Psoas muscle (tissue), 8 donors: ENCODE measurements around the gene ARL16. TPM values are rescaled to one million over a fixed set of nuclear protein-coding genes. Genes with fewer than 3 reads are reported as not detected.

ENCODE experiments used
- ATAC-seq, 4 donors: fragments of 200-7000 bp; cut with Tn5 transposase; one replicate each; pipeline ENCODE4 v1.9.1; 2020; ENCODE audit warnings: moderate library complexity in 3 of 4, mild to moderate bottlenecking in 2 of 4
- DNase-seq, 2 donors: peaks; one replicate each; pipeline ENCODE4 v3.0.0-alpha.2; 2020
- H3K27ac ChIP-seq: fragments of 200-600 bp; one replicate; pipeline ENCODE4 v1.8.0; 2022
- H3K27me3 ChIP-seq, 3 donors: fragments of 200-600 bp in 1 of 3; one replicate each; pipeline versions ENCODE4 v1.6.1 to v1.8.0; 2013 to 2022; ENCODE audit warnings: low read length in 2 of 3, mild to moderate bottlenecking in 2 of 3, moderate library complexity in 1 of 3; ENCODE audit not compliant: insufficient read depth in 3 of 3
- H3K36me3 ChIP-seq, 2 donors: fragments of 200-600 bp in 1 of 2; one replicate each; pipeline versions ENCODE4 v1.6.1 to v1.8.0; 2013 to 2022; ENCODE audit warnings: low read depth in 1 of 2, mild to moderate bottlenecking in 1 of 2, moderate library complexity in 1 of 2; ENCODE audit not compliant: insufficient read depth in 1 of 2
- H3K4me1 ChIP-seq: fragments of 200-600 bp; one replicate; pipeline ENCODE4 v1.8.0; 2022
- H3K4me3 ChIP-seq: fragments of 200-600 bp; one replicate; pipeline ENCODE4 v1.8.0; 2022; ENCODE audit warnings: mild to moderate bottlenecking
- H3K9me3 ChIP-seq: fragments of 200-600 bp; one replicate; pipeline ENCODE4 v1.8.0; 2022
- WGBS, 3 donors: extraction: QIAGEN DNeasy Blood & Tissue Kit; methylation state at CpG; one replicate each; pipeline versions ENCODE4 v1.1.6 to v1.1.7; 2013; 5-methylcytosine and 5-hydroxymethylcytosine counted together
- intact Hi-C, 2 donors: fragments of 100-400 bp; cut with DNase I; formaldehyde crosslinking; loops; one replicate each; pipeline versions ENCODE4 v1.11.0 to v1.14.2; 2022
- polyA plus RNA-seq, 3 donors: library from polyadenylated mRNA; stranded (reverse); fragments of 200-250 nt; gene quantifications; one replicate each; pipeline ENCODE4 v1.2.3, GENCODE V29; 2013
- total RNA-seq, 4 donors: library from RNA; stranded (reverse); fragmentation: NEBNext Ultra II Directional in 2 of 4; extraction: Animal tissue kit (Norgen Biotek cat#: 25700) in 2 of 4; gene quantifications; one replicate each; pipeline versions ENCODE4 v1.2.1 to v1.2.4, GENCODE V29; 2021 to 2023
- TF ChIP-seq, protein P1 (sequence below): fragments of 200-600 bp; IDR thresholded peaks from one replicate; pipeline ENCODE4 v1.8.0; 2022; ENCODE audit warnings: antibody characterized with exemption
- donor health status: healthy with polysubstance abuse.
- donor health status: DM: no; HTN: no; CAD: no; lungs with moderate emphysema.
- donor health status: Bipolar disorder and iron deficiency.
- donor health status: healthy.
- donor health status: DM: yes; HTN: yes; CAD: no.
- donor health status: DM: no; HTN: no; CAD: no.
- donor health status: DM: no; HTN: no; CAD: no.
- donor health status: DM: yes; HTN: yes; CAD: no.

The ARL16 gene
- total and polyA plus RNA-seq, 7 donors, result 7.8 to 29.3 (median 15.6) TPM

DNA sequence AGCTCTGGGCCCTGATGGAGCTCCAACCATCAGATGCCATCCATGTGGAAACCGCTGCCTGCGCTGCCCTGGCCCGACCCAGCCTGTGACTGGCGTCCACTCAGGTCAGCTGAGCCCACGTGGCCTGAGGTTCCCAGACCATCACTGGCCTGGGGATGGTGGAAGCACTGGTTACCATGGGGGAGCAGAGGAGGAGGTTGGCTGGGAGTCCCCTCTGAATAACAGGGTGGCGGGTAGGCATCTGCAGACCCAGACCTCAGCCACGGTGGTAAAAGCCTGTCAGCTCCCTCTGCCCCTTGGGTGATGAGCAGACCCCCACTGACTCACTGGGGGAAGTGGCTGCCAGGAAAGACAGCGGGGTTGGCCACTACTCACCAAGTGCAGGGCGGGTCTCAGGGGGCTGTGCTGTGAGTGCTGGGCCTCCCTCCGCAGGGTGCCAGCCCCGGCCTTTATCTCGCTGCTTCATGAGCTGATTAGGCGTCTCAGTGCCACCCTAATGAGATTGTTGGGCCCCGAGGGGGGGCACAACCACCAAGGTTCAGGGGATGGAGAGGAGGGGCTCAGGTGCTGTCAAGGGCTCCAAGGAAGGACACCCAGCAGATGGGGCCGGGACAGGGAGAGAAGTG is 27.4 kb downstream of the ARL16 start, which contains the start of gene PDE6G:
TSS of gene PDE6G (minus strand) at position 425 of the 626 bp plus-strand sequence. CDS start 3,237 bp downstream, outside the sequence.
- H3K4me1 ChIP-seq, result peaks cover 4% of the 10 kb centered on the region
- no peak within 1 kb of the TSS for H3K27ac ChIP-seq
- H3K9me3 ChIP-seq, result no peaks in the 10 kb centered on the region
- peaks cover 0 to 4% (median 2%) of the 10 kb centered on the region in 3 donors for H3K27me3 ChIP-seq
- intact Hi-C loops, result no loop called here
- H3K4me3 ChIP-seq, result no peak within 1 kb of the TSS
- TF ChIP-seq, protein P1, sequence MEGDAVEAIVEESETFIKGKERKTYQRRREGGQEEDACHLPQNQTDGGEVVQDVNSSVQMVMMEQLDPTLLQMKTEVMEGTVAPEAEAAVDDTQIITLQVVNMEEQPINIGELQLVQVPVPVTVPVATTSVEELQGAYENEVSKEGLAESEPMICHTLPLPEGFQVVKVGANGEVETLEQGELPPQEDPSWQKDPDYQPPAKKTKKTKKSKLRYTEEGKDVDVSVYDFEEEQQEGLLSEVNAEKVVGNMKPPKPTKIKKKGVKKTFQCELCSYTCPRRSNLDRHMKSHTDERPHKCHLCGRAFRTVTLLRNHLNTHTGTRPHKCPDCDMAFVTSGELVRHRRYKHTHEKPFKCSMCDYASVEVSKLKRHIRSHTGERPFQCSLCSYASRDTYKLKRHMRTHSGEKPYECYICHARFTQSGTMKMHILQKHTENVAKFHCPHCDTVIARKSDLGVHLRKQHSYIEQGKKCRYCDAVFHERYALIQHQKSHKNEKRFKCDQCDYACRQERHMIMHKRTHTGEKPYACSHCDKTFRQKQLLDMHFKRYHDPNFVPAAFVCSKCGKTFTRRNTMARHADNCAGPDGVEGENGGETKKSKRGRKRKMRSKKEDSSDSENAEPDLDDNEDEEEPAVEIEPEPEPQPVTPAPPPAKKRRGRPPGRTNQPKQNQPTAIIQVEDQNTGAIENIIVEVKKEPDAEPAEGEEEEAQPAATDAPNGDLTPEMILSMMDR, result no peak
- no peaks in the 10 kb centered on the region for H3K36me3 ChIP-seq
- ATAC-seq, result no peak
- DNase-seq, result no peak
- 78 to 84% (median 82%) methylated on average over 15 of the region's 15 CpGs for WGBS, 3 donors

- ATAC-seq, result no peak
Measured at GRCh38 chr17:81655378-81656117, 28.0 kb downstream of the ARL16 start.

GRCh38 chr17:81652906-81653771 is 30.5 kb downstream of the ARL16 start:
- peak in 1 of 4 donors; percentile 20 for ATAC-seq
- H3K9me3 ChIP-seq, result no peaks in the 10 kb centered on the region
- no peaks in the 10 kb centered on the region for H3K36me3 ChIP-seq
- H3K27me3 ChIP-seq, result peaks cover 0 to 30% (median 12%) of the 10 kb centered on the region in 3 donors
- TF ChIP-seq, protein P1, result no peak
- H3K4me3 ChIP-seq, result peak overlapping the region; percentile 25
- H3K27ac ChIP-seq, result no peak overlapping the region
- WGBS, 3 donors, result 34 to 46% (median 40%) methylated on average over 22 to 27 of the region's 27 CpGs
- intact Hi-C loops, result no loop called here
- DNase-seq, result no peak
- H3K4me1 ChIP-seq, result peaks cover 4% of the 10 kb centered on the region

More at GRCh38 chr17:81655378-81656117, 28.0 kb downstream of the ARL16 start:
- no peak overlapping the region for H3K27ac ChIP-seq
- peaks cover 0 to 8% (median 2%) of the 10 kb centered on the region in 3 donors for H3K27me3 ChIP-seq
- DNase-seq, result no peak
- WGBS, 3 donors, result 35 to 60% (median 52%) methylated on average over 8 to 18 of the region's 18 CpGs
- no peaks in the 10 kb centered on the region for H3K36me3 ChIP-seq
- H3K9me3 ChIP-seq, result no peaks in the 10 kb centered on the region
- intact Hi-C loops, result no loop called here
- H3K4me1 ChIP-seq, result peaks cover 4% of the 10 kb centered on the region
- H3K4me3 ChIP-seq, result no peak overlapping the region
- TF ChIP-seq, protein P1, result no peak

- ATAC-seq, result no peak
- WGBS, 3 donors, result 72 to 78% (median 75%) methylated on average over 10 of the region's 10 CpGs
- intact Hi-C loops, result no loop called here
Measured at GRCh38 chr17:81651692-81652091, 31.9 kb downstream of the ARL16 start.

More at GRCh38 chr17:81651692-81652091, 31.9 kb downstream of the ARL16 start:
- Histone ChIP-seq H3K27me3 (peaks cover 0 to 42% (median 18%) of the 10 kb centered on the region in 3 donors), H3K36me3 (no peaks in the 10 kb centered on the region), H3K9me3 (no peaks in the 10 kb centered on the region), H3K27ac (no peak overlapping the region), H3K4me3 (no peak overlapping the region), H3K4me1 (no peaks in the 10 kb centered on the region)
- DNase-seq, result peak in 1 of 2 donors; percentile 33
- TF ChIP-seq, protein P1, result no peak
